Measurements from ENCODE around the gene COL6A1.

Gene COL6A1

GRCh38 chr21:46008893-46009621 is 27.5 kb downstream of the COL6A1 start:
- no peaks in the 10 kb centered on the region for H3K4me1 ChIP-seq (ENCODE audit: control insufficient read depth, low read depth, low read length)
- H3K27ac ChIP-seq (ENCODE audit: low read length), result no peak overlapping the region
- no peaks in the 10 kb centered on the region for H3K9me3 ChIP-seq (ENCODE audit: control insufficient read depth, low read depth, low read length)
- H3K27me3 ChIP-seq (ENCODE audit: control insufficient read depth, insufficient read depth, low read length), result no peaks in the 10 kb centered on the region
- no peak overlapping the region for H3K4me3 ChIP-seq (ENCODE audit: low read length)
- peaks cover 4% of the 10 kb centered on the region for H3K36me3 ChIP-seq (ENCODE audit: control insufficient read depth, low read depth, low read length)
- no peak overlapping the region for H3K9ac ChIP-seq (ENCODE audit: low read length)

DNA sequence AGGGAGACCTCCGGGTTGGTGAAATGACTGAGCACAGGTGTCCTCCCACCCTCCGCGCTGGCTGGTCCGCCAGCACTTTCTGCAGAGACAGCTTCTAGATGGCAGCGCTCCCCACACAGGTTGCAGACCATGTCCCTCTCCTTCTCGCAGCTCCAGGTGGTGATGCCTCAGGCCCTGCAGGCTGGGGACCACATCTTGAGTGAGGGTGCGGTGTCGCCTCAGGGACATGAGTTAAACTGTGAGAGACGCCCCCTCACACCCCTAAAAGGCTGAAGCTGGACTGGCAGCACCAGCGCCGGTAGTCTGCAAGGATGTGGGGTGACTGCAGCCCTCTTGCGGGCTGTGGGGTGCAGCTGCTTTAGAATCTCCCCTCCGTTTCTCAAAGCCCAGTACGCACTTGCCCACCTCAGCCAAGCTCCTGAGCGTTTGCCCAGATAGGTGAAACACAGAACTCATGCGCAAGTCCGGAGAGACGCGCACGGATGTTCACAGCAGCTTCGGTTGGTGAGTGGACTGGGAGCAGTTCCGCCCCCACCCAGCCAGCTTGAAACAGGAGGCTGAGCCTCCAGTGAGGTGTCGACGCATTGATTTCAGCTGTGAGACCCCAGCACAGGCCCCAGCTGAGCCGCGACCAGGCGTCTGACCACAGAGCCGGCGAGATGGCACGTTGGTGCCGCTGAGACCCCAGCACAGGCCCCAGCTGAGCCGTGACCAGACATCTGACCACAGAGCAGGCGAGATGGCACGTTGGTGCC is 28.6 kb downstream of the COL6A1 start:
- Histone ChIP-seq H3K4me3 (ENCODE audit: low read length) (no peak overlapping the region), H3K9me3 (ENCODE audit: control insufficient read depth, low read depth, low read length) (no peaks in the 10 kb centered on the region), H3K4me1 (ENCODE audit: control insufficient read depth, low read depth, low read length) (no peaks in the 10 kb centered on the region), H3K27me3 (ENCODE audit: control insufficient read depth, insufficient read depth, low read length) (no peaks in the 10 kb centered on the region), H3K36me3 (ENCODE audit: control insufficient read depth, low read depth, low read length) (no peaks in the 10 kb centered on the region), H3K9ac (ENCODE audit: low read length) (no peak overlapping the region), H3K27ac (ENCODE audit: low read length) (no peak overlapping the region)

- Histone ChIP-seq H3K27ac (ENCODE audit: low read length) (no peak overlapping the region), H3K4me3 (ENCODE audit: low read length) (no peak overlapping the region), H3K9ac (ENCODE audit: low read length) (no peak overlapping the region), H3K27me3 (ENCODE audit: control insufficient read depth, insufficient read depth, low read length) (no peaks in the 10 kb centered on the region), H3K9me3 (ENCODE audit: control insufficient read depth, low read depth, low read length) (no peaks in the 10 kb centered on the region), H3K4me1 (ENCODE audit: control insufficient read depth, low read depth, low read length) (no peaks in the 10 kb centered on the region), H3K36me3 (ENCODE audit: control insufficient read depth, low read depth, low read length) (no peaks in the 10 kb centered on the region)
These were observed 29.8 kb downstream of the COL6A1 start for GRCh38 chr21:46011267-46011967.

DNA sequence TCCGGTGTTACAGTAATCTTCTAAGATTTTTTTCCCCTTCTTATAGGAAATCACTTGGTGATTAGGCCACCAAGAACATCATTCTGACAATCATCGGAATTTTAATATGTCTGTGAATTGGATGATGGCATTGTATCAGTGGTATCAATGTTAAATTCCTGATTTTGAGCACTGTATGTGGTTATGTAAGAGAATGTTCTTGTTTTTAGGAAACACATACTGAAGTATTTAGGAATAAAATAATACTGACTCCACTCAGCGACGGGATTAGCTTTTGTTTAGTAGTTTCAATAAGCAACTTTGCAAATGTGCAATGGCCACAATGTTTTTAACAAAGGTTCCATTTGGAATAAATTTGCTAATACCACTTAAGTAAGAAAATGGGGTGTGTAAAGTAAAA is 30.6 kb downstream of the COL6A1 start:
- no peaks in the 10 kb centered on the region for H3K4me1 ChIP-seq (ENCODE audit: control insufficient read depth, low read depth, low read length)
- no peaks in the 10 kb centered on the region for H3K27me3 ChIP-seq (ENCODE audit: control insufficient read depth, insufficient read depth, low read length)
- H3K4me3 ChIP-seq (ENCODE audit: low read length), result no peak overlapping the region

DNA sequence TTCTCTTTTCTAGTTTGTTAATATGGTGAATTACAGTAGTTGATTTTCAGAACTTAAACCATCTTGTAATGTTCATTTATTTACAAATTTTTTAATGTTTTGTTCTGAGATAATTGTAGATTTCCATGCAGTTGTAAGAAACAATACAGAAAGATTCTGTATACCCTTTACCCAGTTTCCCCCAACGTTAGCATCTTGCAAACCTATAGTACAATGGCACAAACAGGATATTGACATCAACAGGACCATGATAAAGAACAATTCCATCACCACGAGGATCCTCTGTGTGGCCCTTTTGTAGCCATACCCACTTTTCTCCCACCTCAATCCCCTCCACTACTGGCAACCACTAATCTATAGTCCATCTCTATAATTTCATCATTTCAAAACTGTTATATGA is 33.3 kb downstream of the COL6A1 start:
- no peak overlapping the region for H3K27ac ChIP-seq (ENCODE audit: low read length)
- no peaks in the 10 kb centered on the region for H3K27me3 ChIP-seq (ENCODE audit: control insufficient read depth, insufficient read depth, low read length)

More for the DNA sequence above, 30.6 kb downstream of the COL6A1 start:
- no peaks in the 10 kb centered on the region for H3K9me3 ChIP-seq (ENCODE audit: control insufficient read depth, low read depth, low read length)
- H3K36me3 ChIP-seq (ENCODE audit: control insufficient read depth, low read depth, low read length), result no peaks in the 10 kb centered on the region
- no peak overlapping the region for H3K27ac ChIP-seq (ENCODE audit: low read length)
- no peak overlapping the region for H3K9ac ChIP-seq (ENCODE audit: low read length)

DNA sequence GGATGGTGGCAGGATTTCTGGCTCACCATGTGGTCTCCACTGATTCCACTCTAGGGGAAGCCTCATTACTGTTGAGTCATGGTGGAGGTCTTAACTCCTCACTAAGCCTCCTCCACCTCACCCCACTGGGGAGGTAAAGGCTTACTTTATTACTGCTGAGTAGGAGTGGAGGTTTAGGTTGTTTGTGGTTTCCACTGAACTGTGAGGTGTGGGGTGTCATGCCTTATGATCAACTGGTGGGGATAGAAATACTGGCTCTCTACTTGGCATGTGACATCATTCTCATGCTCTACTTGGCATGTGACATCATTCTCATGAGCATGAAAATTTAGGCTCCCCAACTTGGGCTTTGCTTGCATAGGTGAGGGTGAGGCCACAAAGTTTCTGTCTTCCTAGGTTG is 35.6 kb downstream of the COL6A1 start:
- H3K4me1 ChIP-seq (ENCODE audit: control insufficient read depth, low read depth, low read length), result no peaks in the 10 kb centered on the region
- H3K27ac ChIP-seq (ENCODE audit: low read length), result no peak overlapping the region
- H3K9me3 ChIP-seq (ENCODE audit: control insufficient read depth, low read depth, low read length), result no peaks in the 10 kb centered on the region

More for the DNA sequence above, 33.3 kb downstream of the COL6A1 start:
- Histone ChIP-seq H3K9ac (ENCODE audit: low read length) (no peak overlapping the region), H3K36me3 (ENCODE audit: control insufficient read depth, low read depth, low read length) (no peaks in the 10 kb centered on the region), H3K4me1 (ENCODE audit: control insufficient read depth, low read depth, low read length) (no peaks in the 10 kb centered on the region), H3K4me3 (ENCODE audit: low read length) (no peak overlapping the region), H3K9me3 (ENCODE audit: control insufficient read depth, low read depth, low read length) (no peaks in the 10 kb centered on the region)

GRCh38 chr21:46017695-46018094 is 36.1 kb downstream of the COL6A1 start:
- Histone ChIP-seq H3K4me1 (ENCODE audit: control insufficient read depth, low read depth, low read length) (no peaks in the 10 kb centered on the region), H3K9ac (ENCODE audit: low read length) (no peak overlapping the region), H3K27me3 (ENCODE audit: control insufficient read depth, insufficient read depth, low read length) (no peaks in the 10 kb centered on the region), H3K27ac (ENCODE audit: low read length) (no peak overlapping the region), H3K36me3 (ENCODE audit: control insufficient read depth, low read depth, low read length) (no peaks in the 10 kb centered on the region), H3K9me3 (ENCODE audit: control insufficient read depth, low read depth, low read length) (no peaks in the 10 kb centered on the region), H3K4me3 (ENCODE audit: low read length) (no peak overlapping the region)

More for the DNA sequence above, 35.6 kb downstream of the COL6A1 start:
- no peaks in the 10 kb centered on the region for H3K36me3 ChIP-seq (ENCODE audit: control insufficient read depth, low read depth, low read length)
- H3K4me3 ChIP-seq (ENCODE audit: low read length), result no peak overlapping the region
- no peaks in the 10 kb centered on the region for H3K27me3 ChIP-seq (ENCODE audit: control insufficient read depth, insufficient read depth, low read length)
- H3K9ac ChIP-seq (ENCODE audit: low read length), result no peak overlapping the region

DNA sequence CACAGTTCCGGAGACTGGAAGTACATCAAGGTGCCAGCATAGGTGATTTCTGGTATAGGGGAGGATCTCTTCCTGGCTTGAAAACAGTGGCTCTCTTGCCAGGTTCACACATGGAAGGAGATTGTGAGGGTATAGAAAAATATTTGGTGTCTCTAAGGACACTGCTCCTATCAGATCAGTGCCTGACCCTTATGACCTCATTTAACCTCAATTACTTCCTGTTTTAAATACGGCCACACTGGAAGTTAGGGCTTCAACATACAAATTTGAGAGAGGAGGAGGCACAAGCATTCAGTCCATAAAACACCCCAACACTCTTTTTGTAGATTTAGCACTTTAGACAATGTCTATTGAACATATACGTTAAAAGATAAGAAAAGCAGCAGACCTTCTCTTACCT is 37.0 kb downstream of the COL6A1 start:
- H3K9ac ChIP-seq (ENCODE audit: low read length), result no peak overlapping the region
- no peaks in the 10 kb centered on the region for H3K9me3 ChIP-seq (ENCODE audit: control insufficient read depth, low read depth, low read length)
- H3K4me1 ChIP-seq (ENCODE audit: control insufficient read depth, low read depth, low read length), result no peaks in the 10 kb centered on the region
- no peaks in the 10 kb centered on the region for H3K36me3 ChIP-seq (ENCODE audit: control insufficient read depth, low read depth, low read length)
- no peaks in the 10 kb centered on the region for H3K27me3 ChIP-seq (ENCODE audit: control insufficient read depth, insufficient read depth, low read length)
- H3K27ac ChIP-seq (ENCODE audit: low read length), result no peak overlapping the region
- no peak overlapping the region for H3K4me3 ChIP-seq (ENCODE audit: low read length)

GRCh38 chr21:46020581-46020980 is 39.0 kb downstream of the COL6A1 start:
- Histone ChIP-seq H3K4me1 (ENCODE audit: control insufficient read depth, low read depth, low read length) (no peaks in the 10 kb centered on the region), H3K36me3 (ENCODE audit: control insufficient read depth, low read depth, low read length) (no peaks in the 10 kb centered on the region), H3K27ac (ENCODE audit: low read length) (no peak overlapping the region), H3K9ac (ENCODE audit: low read length) (no peak overlapping the region), H3K27me3 (ENCODE audit: control insufficient read depth, insufficient read depth, low read length) (no peaks in the 10 kb centered on the region), H3K9me3 (ENCODE audit: control insufficient read depth, low read depth, low read length) (no peaks in the 10 kb centered on the region), H3K4me3 (ENCODE audit: low read length) (no peak overlapping the region)

DNA sequence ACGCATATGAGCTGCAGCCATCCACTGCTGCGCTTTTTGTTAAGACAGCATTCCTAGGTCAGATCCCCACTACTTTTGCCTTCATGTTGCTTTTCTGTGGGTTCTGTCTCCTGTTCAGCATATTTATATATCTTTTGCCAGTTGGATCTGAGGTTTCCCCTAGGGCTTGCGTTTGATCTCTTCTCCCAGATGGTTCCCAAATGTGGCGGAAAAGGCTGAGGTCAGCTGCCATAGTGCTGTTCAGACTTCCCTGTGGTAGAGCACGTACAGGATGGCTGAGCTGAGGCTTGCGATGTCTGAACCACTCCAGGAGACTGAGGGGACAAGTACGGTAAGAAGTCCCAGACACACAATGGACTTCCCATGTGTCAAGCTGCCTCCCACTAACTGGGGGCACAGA is 39.8 kb downstream of the COL6A1 start:
- H3K9ac ChIP-seq (ENCODE audit: low read length), result no peak overlapping the region

DNA sequence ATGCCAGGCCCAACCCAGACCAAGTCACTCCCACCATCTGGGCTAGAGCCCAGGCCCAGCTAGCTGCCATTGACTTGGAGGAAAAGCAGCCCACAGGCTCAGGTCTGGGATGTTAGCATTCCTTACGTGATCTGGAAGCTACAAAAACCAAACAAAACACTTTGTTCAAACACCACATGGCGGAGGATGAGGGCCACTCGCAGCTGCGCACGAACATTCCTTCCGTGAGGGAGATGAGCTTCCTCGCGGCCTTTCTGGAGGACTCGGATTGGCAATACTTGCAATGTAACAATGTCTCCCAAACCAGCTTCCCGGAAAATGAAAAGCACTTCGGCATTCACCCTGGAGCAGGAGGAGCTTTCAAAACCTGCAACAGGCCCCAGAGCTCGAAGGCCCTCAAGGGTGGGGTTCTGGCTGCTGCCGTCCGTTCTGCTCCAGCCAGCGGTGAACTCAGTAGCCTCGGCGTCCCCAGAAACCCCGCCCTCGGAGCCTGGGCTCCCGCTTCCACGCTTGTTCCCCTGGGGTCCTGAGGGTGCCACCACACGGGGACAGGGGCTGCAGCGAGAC is 40.5 kb downstream of the COL6A1 start:
- Histone ChIP-seq H3K4me1 (ENCODE audit: control insufficient read depth, low read depth, low read length) (no peaks in the 10 kb centered on the region), H3K36me3 (ENCODE audit: control insufficient read depth, low read depth, low read length) (no peaks in the 10 kb centered on the region), H3K27me3 (ENCODE audit: control insufficient read depth, insufficient read depth, low read length) (no peaks in the 10 kb centered on the region), H3K27ac (ENCODE audit: low read length) (no peak overlapping the region), H3K9me3 (ENCODE audit: control insufficient read depth, low read depth, low read length) (no peaks in the 10 kb centered on the region), H3K4me3 (ENCODE audit: low read length) (no peak overlapping the region), H3K9ac (ENCODE audit: low read length) (no peak overlapping the region)

More for the DNA sequence above, 39.8 kb downstream of the COL6A1 start:
- Histone ChIP-seq H3K36me3 (ENCODE audit: control insufficient read depth, low read depth, low read length) (no peaks in the 10 kb centered on the region), H3K27ac (ENCODE audit: low read length) (no peak overlapping the region), H3K4me1 (ENCODE audit: control insufficient read depth, low read depth, low read length) (no peaks in the 10 kb centered on the region), H3K27me3 (ENCODE audit: control insufficient read depth, insufficient read depth, low read length) (no peaks in the 10 kb centered on the region), H3K9me3 (ENCODE audit: control insufficient read depth, low read depth, low read length) (no peaks in the 10 kb centered on the region), H3K4me3 (ENCODE audit: low read length) (no peak overlapping the region)
